Right ventricle myocardium superior (tissue), 1 donor: ENCODE data around the gene CCDC136. TPM values are rescaled to one million over a fixed set of nuclear protein-coding genes. Genes with fewer than 3 reads are reported as not detected.

ENCODE experiments used
- ATAC-seq: fragments of 200-7000 bp; cut with Tn5 transposase; one replicate; pipeline ENCODE4 v1.9.1; 2020; ENCODE audit warnings: mild to moderate bottlenecking; ENCODE audit not compliant: poor library complexity
- DNase-seq: peaks from one replicate; pipeline ENCODE4 v3.0.0-alpha.2; 2020
- intact Hi-C: fragments of 100-400 bp; cut with DNase I; formaldehyde crosslinking; loops from one replicate; pipeline ENCODE4 v1.11.2; 2022
- total RNA-seq: library from RNA; stranded (reverse); fragmentation: NEBNext Ultra II Directional; extraction: Animal tissue kit (Norgen Biotek cat#: 25700); gene quantifications from one replicate; pipeline ENCODE4 v1.2.1, GENCODE V29; 2021
- donor health status: DM: no; HTN: yes; CAD: no; lungs with severe emphysema.

CCDC136 gene
- total RNA-seq, 1 donor from 2014 or later: 5.2 TPM

GRCh38 chr7:128849804-128850490 lies 58.2 kb downstream of the CCDC136 start:
- DNase-seq (no peak), ATAC-seq (no peak)
- intact Hi-C loops: no loop called here

DNA sequence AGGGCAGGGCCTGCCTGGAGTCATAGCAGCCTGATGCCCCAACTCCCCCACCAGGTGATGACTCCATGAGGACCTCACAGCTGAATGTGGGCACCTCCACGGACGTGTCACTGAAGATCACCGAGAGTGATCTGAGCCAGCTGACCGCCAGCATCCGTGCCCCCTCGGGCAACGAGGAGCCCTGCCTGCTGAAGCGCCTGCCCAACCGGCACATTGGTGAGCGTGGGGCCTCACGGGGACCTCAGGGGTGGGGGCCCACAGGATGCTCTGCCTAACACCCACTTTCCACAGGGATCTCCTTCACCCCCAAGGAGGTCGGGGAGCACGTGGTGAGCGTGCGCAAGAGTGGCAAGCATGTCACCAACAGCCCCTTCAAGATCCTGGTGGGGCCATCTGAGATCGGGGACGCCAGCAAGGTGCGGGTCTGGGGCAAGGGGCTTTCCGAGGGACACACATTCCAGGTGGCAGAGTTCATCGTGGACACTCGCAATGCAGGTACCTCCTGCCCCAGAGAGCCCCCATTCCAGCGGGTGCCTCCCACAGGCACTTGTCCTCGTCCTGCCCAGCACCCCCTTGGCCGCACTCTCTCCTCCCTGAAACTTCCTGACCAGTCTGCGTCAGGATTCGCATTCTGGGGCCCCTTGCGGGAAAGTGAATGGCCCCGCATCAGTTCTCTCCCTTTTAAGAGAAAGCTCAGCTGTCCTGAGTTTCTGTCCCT lies 60.9 kb downstream of the CCDC136 start:
- DNase-seq (peak; percentile 23), ATAC-seq (no peak)
- intact Hi-C loops: no loop called here

GRCh38 chr7:128853799-128854198 lies 62.0 kb downstream of the CCDC136 start:
- DNase-seq (peak; percentile 36), ATAC-seq (no peak)
- intact Hi-C loops: no loop called here

GRCh38 chr7:128854396-128854795 lies 62.6 kb downstream of the CCDC136 start:
- intact Hi-C loops: no loop called here
- ATAC-seq: no peak
- DNase-seq: peak; percentile 36

DNA sequence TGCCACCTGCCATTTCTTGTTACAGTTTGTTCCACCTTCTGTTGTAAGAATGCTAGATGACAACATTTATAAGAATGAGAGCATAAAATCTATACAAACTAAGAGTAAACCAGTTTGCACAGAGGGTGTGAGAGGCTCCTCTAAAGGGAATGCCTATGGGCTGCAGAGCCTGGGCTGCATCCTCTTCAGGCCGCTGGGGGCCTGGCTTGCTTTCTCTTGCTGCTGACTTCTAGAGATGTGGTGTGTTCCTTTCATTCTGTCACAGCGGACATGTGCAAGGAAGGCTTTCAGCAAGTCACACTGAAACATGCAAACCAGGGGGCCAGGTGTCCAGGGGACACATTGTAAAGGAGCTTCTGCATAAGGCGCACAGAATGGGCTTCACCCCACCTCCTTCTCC lies 63.8 kb downstream of the CCDC136 start:
- intact Hi-C loops: no loop called here
- ATAC-seq (no peak), DNase-seq (no peak)

DNA sequence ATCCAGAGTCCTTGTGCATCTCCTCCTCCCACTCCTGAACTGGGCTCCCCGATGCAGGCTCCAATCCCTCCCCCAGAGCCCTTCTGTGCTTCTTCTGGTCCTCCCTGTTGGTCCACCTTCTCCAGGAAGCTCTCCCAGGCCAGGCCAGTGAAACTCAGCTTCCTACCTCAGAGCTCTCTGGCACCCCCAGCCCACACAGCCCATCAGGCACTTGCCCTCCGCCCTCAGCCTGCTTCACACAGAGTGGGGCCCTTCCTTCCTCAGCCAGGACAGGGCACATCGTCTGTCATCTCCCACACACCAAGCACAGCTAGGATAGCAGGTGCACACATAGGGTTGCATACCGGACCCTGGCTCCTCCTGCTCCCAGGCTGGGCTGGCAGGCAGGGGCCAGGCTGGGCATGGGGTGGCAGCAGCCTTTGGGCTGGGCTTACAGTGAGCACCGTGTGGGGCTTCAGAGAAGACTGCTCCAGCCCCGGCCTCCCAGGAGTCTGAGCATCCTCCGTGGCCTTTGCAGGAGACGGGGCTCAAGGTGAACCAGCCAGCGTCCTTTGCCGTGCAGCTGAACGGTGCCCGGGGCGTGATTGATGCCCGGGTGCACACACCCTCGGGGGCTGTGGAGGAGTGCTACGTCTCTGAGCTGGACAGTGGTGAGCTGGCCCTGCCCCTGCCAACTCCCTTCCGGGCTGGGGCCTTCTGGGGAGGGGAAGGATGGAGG lies 64.4 kb downstream of the CCDC136 start:
- ATAC-seq: no peak

DNA sequence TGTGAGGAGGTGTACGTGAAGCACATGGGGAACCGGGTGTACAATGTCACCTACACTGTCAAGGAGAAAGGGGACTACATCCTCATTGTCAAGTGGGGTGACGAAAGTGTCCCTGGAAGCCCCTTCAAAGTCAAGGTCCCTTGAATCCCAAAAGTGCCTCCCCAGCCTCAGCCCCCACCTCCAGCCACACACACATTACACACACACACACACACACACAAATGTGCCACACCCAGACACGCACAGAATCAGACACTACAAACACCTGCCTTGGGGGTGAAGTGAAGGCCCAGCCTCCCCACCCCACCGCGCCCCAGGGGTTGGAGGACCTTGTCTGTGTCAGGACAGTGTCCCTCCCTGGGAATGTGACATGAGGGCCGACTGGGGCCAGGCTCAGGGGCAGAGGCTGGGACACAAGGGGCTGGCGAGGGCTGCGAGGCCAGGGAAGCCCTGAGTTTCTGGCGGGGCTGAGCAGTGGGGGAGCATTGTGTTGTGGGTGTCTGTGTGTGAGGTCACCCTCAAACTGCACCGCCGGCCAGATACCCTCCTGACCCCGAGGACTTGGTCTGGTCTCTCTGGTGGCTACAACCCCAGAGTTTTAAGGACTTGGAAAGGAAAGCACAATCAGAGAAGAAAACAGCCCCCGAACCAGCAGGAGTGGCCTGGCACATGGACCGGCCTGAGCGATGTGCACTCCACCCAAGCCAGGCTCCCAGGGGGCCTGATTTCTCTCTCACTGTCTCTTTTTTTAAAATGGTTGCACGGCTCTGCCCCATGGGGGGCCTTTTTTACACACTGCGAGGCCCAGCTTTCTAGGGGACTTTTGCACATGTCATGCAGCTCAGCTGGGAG lies 66.8 kb downstream of the CCDC136 start:
- intact Hi-C loops: no loop called here
- ATAC-seq: no peak
- DNase-seq: peak; percentile 75

More for the DNA sequence above, 64.4 kb downstream of the CCDC136 start:
- peak; percentile 31 for DNase-seq
- intact Hi-C loops: no loop called here

- peak; percentile 71 for DNase-seq
- intact Hi-C loops: no loop called here
- peak; percentile 2 for ATAC-seq
These were observed 67.7 kb downstream of the CCDC136 start for GRCh38 chr7:128859232-128860157.

DNA sequence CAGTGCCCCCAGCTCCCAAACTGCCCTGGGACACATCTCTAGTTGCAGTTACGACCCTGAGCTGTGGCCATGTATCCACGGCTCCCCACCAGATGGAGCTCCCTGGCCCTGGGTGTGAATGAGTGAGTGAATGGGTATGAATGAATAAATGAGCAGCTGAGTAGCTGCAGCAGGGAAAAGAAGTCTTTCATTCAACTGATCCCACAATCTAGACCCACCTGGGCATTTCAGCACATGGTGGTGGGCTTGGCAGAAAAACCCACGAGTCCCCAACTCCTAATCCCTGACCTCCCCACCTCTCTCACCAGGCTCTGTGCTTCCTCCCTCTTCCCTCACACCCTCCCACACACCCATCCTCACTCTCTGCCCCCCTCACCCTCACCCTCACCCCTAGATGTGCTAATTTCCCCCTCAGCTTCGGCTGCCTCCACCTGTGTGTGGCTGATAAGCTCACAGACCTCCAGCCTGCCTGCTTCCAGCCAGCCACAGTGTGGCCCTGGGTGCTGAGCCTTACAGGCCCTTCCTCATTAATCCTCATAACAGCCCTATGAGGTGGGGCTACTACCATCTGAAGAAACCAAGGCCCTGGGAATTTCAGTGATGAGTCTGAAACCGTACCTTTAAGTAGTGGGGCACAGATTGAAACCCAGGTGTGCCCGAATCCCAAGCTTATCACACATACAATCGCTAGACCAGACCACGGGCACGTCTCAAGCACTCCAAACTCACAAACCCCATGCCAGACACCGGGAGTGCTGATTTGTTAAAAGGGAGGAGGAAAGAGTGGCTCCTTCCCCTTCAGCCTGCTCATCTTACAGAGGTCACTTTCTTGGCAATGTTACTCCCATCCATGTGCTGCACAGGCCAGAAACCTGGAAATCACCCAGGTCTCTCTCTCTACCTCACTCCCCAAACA lies 68.6 kb downstream of the CCDC136 start:
- ATAC-seq (peak; percentile 10), DNase-seq (no peak)
- intact Hi-C loops: no loop called here

DNA sequence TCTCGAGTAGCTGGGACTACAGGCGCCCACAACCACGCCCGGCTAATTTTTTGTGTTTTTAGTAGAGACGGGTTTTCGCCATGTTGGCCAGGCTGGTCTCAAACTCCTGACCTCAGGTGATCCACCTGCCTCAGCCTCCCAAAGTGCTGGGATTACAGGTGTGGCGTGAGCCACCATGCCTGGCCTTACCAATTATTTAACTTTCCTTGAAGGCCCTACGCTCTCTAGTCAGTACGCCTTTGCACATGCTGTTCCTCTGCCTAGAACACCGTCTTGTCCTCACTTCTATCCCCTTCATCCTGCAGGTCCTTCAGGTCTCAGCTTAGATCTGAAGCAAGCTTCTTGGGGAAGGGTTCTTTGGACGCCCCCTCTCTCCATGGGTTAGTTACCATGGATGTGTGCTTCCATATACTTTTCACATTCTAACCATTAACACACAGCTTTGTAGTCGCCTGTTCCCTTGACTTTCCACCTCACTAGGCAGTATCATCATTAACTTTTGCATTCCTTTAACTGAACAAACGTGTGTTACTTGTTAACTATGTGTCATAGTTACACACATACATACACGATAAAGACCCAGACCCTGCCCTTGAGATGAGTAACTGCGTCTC lies 70.3 kb downstream of the CCDC136 start:
- DNase-seq (no peak), ATAC-seq (no peak)
- intact Hi-C loops: no loop called here

DNA sequence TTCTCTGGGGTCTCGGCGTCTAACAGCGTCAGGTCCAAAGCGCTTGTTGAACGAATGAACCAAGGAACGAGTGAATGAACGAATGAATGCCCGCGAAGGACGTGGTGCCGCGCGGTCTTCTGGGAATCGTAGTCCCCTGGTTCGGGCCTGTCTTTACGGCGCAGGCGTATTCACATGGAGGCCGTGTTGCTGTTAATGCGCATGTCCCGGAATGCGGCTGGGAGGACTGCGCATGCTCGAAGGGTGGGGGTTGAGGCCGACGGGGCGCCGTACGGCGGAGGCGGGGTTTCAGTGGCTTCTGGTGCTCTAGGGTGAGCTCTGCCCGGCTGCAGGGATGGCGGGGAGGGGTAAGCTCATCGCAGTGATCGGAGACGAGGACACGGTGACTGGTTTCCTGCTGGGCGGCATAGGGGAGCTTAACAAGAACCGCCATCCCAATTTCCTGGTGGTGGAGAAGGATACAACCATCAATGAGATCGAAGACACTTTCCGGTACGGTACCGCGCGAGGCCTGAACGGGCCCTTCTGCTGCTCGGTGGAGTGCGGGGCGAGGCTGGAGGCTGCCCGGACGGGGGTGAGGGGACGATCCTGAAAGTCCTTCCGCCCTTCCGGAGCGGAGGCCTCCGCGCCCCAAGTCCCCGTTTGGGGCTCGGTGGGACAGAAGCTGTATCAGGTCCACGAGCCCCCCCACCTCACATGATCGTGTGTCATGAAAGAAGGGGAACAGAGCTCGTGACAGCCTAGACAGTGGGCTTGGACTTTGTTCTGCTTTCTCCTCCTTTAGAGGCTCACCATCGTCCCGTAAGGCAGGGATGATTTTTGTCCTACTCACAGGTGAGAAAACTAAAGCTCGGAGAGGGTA lies 71.0 kb downstream of the CCDC136 start, which contains the start of gene ATP6V1F:
Gene ATP6V1F (plus strand): TSS at position 286 of the 862 bp plus-strand sequence. CDS start 49 bp downstream, at position 335.
- ATAC-seq (peak; percentile 88), DNase-seq (peak; percentile 99)
- intact Hi-C loops: no loop called here

DNA sequence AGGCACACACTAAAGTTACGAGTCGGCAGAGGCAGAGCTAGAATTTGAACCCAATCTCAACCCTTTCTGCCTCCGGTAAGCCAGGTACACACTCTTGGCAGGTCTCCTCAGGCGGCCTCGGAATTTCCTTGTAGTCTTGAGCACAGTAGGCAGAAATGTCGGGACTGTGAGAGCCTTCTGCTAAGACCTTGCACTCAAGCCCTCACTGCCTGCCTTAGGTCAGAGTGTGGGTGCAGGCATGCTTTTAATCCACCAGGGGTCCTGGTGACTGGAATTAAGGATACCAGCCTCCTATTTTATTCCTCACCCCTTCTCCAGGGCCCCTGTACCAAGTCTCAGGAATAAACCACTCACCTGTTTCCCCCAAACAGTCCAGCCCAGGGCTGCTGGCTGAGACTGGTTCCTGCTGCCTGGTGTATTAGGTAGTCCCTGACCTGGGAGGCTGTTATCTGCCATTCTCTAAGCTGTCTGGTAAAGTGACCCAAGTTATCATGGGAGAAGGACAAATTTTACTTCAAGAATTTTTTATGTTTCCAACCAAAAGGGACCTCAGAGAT lies 71.7 kb downstream of the CCDC136 start:
- intact Hi-C loops: no loop called here
- ATAC-seq (no peak), DNase-seq (no peak)

- no peak for DNase-seq
- ATAC-seq: no peak
- intact Hi-C loops: no loop called here
These were observed 73.5 kb downstream of the CCDC136 start for GRCh38 chr7:128865303-128865702.

GRCh38 chr7:128865996-128866877 lies 74.5 kb downstream of the CCDC136 start:
- ATAC-seq (no peak), DNase-seq (no peak)
- intact Hi-C loops: no loop called here
